Activated CD4-positive, CD25-positive, alpha-beta regulatory T cell (primary cell): ENCODE measurements around the gene ERVFRD-1.
"Not testable (repeated sequence)": the region's sequence is repeated elsewhere in the genome, so short reads cannot be mapped to it uniquely, and the experiment has no call there.

Source experiments
- DNase-seq, 4 experiments: peaks; one replicate each; lab custom pipeline; 2025; lab: John Stamatoyannopoulos, UW

Gene ERVFRD-1

DNA sequence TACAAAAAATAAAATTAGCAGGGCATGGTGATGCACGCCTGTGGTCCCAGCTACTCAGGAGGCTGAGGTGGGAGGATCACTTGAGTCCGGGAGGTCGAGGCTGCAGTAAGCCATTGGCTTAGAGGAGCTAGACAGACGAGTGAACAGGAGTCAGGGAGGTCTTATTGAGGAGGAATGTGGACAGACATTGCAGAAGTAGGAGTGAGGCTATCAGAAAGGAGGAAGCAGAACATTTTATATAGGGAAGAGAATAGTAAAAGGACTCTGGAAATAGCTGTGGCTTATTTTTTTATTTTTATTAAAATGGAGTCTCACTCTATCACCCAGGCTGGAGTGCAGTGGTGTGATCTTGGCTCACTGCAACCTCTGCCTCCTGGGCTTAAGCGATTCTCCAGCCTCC is 20.4 kb downstream of the ERVFRD-1 start:
- DNase-seq = not testable (repeated sequence)

- no peak for DNase-seq
Observed at GRCh38 chr6:11089695-11090094, 21.8 kb downstream of the ERVFRD-1 start.

GRCh38 chr6:11087141-11087812 is 24.2 kb downstream of the ERVFRD-1 start:
- not testable (repeated sequence) for DNase-seq

- DNase-seq = no peak
Observed at GRCh38 chr6:11085758-11086435, 25.6 kb downstream of the ERVFRD-1 start.

DNA sequence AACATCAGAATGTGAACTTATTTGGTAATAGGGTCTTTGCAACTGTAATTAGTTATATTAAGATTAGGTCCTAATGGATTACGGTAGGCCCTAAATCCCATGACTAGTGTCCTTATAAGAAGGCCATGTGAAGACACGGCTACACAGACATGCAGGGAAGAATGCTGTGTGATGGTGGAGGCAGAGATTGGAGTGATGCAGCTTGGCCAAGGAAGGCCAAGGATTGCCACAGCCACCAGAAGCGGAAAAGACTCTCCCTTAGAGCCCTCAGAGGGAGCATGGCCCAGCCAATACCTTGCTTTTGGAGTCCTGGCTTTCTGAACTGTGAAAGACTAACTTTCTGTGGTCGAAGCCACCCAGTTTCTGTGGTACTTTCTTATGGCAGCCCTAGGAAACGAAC is 27.6 kb downstream of the ERVFRD-1 start:
- DNase-seq = no peak

GRCh38 chr6:11083491-11083890 is 28.0 kb downstream of the ERVFRD-1 start:
- DNase-seq = no peak

DNA sequence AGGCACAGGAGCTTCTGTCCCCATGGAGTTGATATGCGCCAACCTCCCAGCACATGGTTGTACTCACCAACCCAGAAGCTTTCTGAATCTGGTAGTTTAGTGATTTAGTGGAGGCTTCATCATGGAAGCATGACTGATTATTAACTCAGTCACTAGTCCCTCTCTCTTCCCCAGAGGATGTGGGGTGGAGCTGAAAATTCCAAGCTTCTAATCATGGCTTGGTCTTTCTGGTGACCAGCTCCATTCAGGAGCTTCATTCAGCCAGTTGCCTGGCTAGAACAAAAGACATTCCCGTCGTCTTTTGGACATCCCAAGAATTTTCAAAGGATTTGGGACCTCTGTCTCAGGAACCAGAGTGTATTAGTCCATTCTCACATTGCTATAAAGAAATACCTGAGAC is 31.2 kb downstream of the ERVFRD-1 start:
- DNase-seq = no peak

- DNase-seq = no peak
Observed at GRCh38 chr6:11078266-11078665, 33.3 kb downstream of the ERVFRD-1 start.

GRCh38 chr6:11076540-11076939 is 35.0 kb downstream of the ERVFRD-1 start:
- DNase-seq = no peak

DNA sequence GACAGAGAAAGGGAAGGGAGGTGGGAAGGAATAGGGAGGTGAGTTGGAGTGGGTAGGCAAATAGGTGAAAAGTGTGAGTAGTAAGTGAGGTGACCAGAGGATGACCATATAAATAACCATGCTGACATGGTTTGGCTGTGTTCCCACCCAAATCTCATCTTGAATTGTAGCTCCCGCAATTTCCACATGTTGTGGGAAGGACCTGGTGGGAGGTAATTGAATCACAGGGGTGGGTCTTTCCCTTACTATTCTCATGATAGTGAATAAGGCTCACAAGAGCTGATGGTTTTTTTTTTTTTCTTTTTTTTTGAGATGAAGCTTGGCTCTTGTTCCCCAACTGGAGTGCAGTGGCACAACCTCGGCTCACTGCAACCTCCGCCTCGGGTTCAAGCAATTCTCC is 39.4 kb downstream of the ERVFRD-1 start:
- DNase-seq = no peak

- no peak for DNase-seq
Observed at GRCh38 chr6:11069760-11070159, 41.8 kb downstream of the ERVFRD-1 start.

DNA sequence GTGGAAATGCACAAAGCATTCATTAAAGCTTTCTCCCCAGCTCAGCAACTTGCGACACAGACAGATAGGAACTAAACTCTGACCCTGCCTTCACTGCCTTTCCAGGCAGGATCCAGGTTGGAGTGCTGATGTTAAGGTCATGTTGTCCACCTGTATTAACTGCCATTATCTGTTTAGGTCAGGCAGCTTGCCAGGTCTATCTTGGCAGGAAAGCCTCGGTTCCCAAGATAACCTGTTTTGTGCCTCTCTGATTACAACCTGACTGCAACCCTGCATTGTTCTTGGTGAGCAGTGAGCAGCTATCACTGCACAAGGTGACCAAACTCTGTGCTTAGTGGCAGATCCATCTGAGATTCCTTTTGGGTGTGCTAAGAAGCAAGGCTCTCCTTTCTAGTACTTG is 44.2 kb downstream of the ERVFRD-1 start:
- DNase-seq = no peak

GRCh38 chr6:11066505-11067347 is 44.8 kb downstream of the ERVFRD-1 start:
- no peak for DNase-seq

DNA sequence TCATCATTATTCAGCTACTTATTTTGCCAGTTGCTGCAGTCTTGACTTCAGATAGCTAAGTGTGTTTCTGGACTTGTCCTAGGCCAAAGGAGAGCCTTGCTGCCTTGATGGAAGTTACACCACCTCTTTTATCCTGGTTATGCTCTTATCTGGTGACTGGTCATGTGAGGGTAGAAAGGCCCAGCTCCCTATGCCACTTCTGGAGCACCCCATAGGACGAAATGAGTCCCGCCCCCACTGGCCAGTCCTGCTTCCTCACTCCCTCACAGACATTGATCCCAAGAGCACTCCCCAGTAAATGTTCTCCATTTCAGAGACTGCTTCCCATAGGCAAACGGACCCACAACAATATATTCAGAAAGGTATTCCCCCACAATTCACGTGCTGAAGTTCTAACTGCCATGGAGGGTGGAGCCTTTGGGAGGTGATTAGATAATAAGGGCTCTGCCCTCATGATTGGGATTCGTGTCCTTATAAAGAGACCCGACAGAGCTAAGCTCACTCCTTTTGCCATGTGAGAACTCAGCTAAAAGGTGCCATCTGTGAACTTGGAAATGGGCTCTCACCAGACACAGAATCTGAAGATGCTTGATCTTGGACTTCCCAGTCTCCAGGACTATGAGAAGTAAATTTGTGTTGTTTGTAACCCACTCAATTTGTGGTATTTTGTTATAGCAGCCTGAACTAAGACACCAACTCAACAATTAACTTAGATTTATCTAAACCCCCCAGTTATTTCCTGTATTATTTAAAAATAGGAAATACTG is 45.9 kb downstream of the ERVFRD-1 start:
- no peak for DNase-seq

DNA sequence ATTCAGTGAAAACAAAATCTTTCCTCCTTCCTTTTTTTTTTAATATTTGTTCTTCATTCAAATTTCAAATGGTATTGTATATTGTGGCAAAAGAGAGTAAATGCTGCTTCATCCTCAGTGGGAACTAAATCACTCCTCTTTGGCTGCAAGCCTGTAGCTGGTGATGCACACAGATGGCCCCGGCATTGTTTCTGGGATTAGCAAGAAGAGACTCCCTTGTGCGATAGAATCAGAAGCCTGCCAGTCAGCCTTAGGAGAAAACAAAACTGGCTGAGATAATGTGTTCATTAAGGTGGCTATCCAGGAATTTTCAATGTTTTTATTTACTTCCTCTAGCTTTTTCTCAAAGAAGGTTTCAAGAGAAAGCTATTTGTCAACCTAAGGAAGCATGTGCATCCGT is 46.7 kb downstream of the ERVFRD-1 start:
- no peak for DNase-seq

DNA sequence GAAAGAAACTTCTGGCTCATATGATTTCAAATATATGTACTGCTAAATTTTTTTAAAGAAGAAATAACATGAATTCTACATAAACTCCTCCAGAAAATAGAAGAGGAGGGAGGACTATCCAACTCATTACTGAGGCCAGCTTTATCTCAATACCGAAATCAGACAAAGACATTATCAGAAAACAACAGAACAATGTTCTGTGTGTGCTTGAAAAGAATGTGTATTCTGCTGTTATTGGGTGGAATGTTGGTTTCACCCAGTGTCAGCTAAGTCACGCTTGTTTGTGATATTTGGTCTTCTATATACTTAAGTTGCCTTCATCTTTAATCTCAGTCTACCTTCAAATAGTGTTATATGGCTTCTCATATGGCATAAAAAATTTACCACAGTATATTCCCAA is 48.8 kb downstream of the ERVFRD-1 start:
- DNase-seq = no peak

DNA sequence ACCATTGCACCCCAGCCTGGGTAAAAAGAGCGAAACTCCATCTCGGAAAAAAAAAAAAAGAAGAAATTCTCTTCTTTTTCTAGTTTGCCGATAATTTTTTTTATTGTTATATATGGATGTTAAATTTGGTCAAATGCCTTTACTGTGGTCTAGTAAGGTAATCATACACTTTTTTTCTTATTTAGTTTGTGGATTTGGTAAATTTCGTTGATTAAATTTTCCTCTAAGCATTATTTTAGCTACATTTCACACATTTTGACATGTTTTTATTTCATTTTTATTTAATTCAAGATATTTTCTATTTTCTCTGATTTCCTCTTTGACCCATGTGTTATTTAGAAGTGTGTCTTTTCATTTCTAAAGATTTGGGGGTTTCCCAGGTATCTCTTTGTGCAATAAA is 49.4 kb downstream of the ERVFRD-1 start:
- no peak for DNase-seq

DNA sequence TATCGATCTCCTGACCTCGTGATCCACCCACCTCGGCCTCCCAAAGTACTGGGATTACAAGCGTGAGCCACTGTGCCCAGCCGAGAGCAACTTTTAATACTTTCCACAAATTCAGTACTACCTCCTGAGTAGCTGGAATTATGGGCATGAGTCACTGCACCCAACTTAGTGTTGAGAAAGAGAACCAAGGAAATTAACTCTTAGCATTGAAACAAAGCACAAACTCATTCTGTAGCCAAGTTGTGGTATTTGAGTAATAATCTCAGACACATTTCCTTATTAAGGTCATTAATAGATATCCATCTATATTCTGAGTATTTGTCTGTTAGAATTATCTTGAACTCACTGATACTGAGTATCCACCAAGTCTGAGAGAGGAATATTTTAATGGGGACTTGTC is 53.1 kb downstream of the ERVFRD-1 start:
- DNase-seq = no peak

GRCh38 chr6:11056871-11057270 is 54.7 kb downstream of the ERVFRD-1 start:
- DNase-seq = no peak

GRCh38 chr6:11055127-11055627 is 56.3 kb downstream of the ERVFRD-1 start:
- DNase-seq = no peak

- DNase-seq = no peak
Observed at GRCh38 chr6:11054722-11055121, 56.8 kb downstream of the ERVFRD-1 start.

DNA sequence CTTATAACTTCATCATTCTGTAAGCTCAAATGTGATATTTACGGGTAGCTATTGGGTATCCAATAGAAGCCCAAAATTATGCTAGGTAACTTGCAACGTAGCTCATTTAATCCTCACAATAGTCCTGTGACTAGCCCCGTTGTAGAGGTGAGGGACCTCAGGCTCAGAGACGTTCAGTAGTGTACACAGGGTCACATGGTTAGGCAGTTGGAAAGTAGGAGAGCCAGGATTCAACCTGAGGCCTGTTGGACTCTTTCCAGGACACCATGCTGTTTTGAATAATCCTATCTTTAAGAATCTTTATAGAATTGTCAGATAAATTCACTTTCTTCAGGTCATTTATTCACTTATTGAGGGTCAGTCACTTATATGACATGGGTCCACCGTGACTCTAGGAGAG is 58.2 kb downstream of the ERVFRD-1 start:
- no peak for DNase-seq
